ENCODE data around the gene NKAIN2. TPM values are rescaled to one million over a fixed set of nuclear protein-coding genes. Genes with fewer than 3 reads are reported as not detected.

NKAIN2 gene
- total RNA-seq, 3 donors from 2014 or later (not counting 1 experiment from before 2014, with no cell fraction given), result 0.45 TPM; not detected in 2

GRCh38 chr6:124078169-124078568 lies 274.5 kb downstream of the NKAIN2 start:
- Mint-ChIP-seq H3K4me3 (no peak overlapping the region), H3K9me3 (peaks cover 10% of the 10 kb centered on the region in 2 donors), H3K36me3 (no peaks in the 10 kb centered on the region), H3K27ac (no peak overlapping the region), H3K27me3 (ENCODE audit: low read depth in 2 of 2) (no peaks in the 10 kb centered on the region), H3K4me1 (no peaks in the 10 kb centered on the region)
- H3K9me3 ChIP-seq (ENCODE audit: control insufficient read depth, insufficient read depth, low read length), result no peaks in the 10 kb centered on the region
- TF ChIP-seq CTCF (IDR thresholded peaks at IDR 0.05), result no peak
- H3K36me3 ChIP-seq (ENCODE audit: control insufficient read depth, insufficient read depth, low read length), result no peaks in the 10 kb centered on the region
- intact Hi-C loops (cut with micrococcal nuclease), result no loop called here
- H3K4me1 ChIP-seq (ENCODE audit: control insufficient read depth, insufficient read depth, low read length), result no peaks in the 10 kb centered on the region
- H3K27ac ChIP-seq (ENCODE audit: low read length), result no peak overlapping the region
- DNase-seq (no peak), ATAC-seq (no peak)
- H3K4me3 ChIP-seq (ENCODE audit: low read length), result no peak overlapping the region
- no peaks in the 10 kb centered on the region for H3K27me3 ChIP-seq (ENCODE audit: control insufficient read depth, insufficient read depth, low read length)

GRCh38 chr6:124080483-124080882 lies 276.8 kb downstream of the NKAIN2 start:
- no peak overlapping the region for H3K27ac ChIP-seq (ENCODE audit: low read length)
- ATAC-seq (no peak), DNase-seq (no peak)
- intact Hi-C loops (cut with micrococcal nuclease), result no loop called here
- Mint-ChIP-seq H3K9me3 (peaks cover 9 to 12% of the 10 kb centered on the region in 2 donors), H3K27ac (no peak overlapping the region), H3K4me3 (no peak overlapping the region), H3K4me1 (no peaks in the 10 kb centered on the region), H3K27me3 (ENCODE audit: low read depth in 2 of 2) (no peaks in the 10 kb centered on the region), H3K36me3 (no peaks in the 10 kb centered on the region)
- no peaks in the 10 kb centered on the region for H3K27me3 ChIP-seq (ENCODE audit: control insufficient read depth, insufficient read depth, low read length)
- H3K9me3 ChIP-seq (ENCODE audit: control insufficient read depth, insufficient read depth, low read length), result no peaks in the 10 kb centered on the region
- no CpG with 5 or more reads among the region's 1 CpG for WGBS (ENCODE audit: insufficient coverage)
- H3K4me3 ChIP-seq (ENCODE audit: low read length), result no peak overlapping the region
- no peaks in the 10 kb centered on the region for H3K4me1 ChIP-seq (ENCODE audit: control insufficient read depth, insufficient read depth, low read length)
- TF ChIP-seq CTCF (IDR thresholded peaks at IDR 0.05), result no peak
- H3K36me3 ChIP-seq (ENCODE audit: control insufficient read depth, insufficient read depth, low read length), result no peaks in the 10 kb centered on the region

- Mint-ChIP-seq H3K27me3 (ENCODE audit: low read depth in 2 of 2) (no peaks in the 10 kb centered on the region), H3K4me3 (no peak overlapping the region), H3K9me3 (peaks cover 7 to 11% of the 10 kb centered on the region in 2 donors), H3K36me3 (no peaks in the 10 kb centered on the region), H3K27ac (no peak overlapping the region), H3K4me1 (no peaks in the 10 kb centered on the region)
- Histone ChIP-seq H3K36me3 (ENCODE audit: control insufficient read depth, insufficient read depth, low read length) (no peaks in the 10 kb centered on the region), H3K27me3 (ENCODE audit: control insufficient read depth, insufficient read depth, low read length) (no peaks in the 10 kb centered on the region), H3K9me3 (ENCODE audit: control insufficient read depth, insufficient read depth, low read length) (no peaks in the 10 kb centered on the region), H3K27ac (ENCODE audit: low read length) (no peak overlapping the region), H3K4me3 (ENCODE audit: low read length) (no peak overlapping the region), H3K4me1 (ENCODE audit: control insufficient read depth, insufficient read depth, low read length) (no peaks in the 10 kb centered on the region)
- DNase-seq, result no peak
- 83% methylated on average over 2 of the region's 2 CpGs for WGBS (ENCODE audit: insufficient coverage)
- intact Hi-C loops (cut with micrococcal nuclease), result no loop called here
- ATAC-seq, result no peak
- no peak for TF ChIP-seq CTCF (IDR thresholded peaks at IDR 0.05)
Measured at GRCh38 chr6:124090491-124090890, 286.8 kb downstream of the NKAIN2 start.

GRCh38 chr6:124099520-124099919 lies 295.9 kb downstream of the NKAIN2 start:
- Mint-ChIP-seq H3K9me3 (peaks cover 6 to 9% of the 10 kb centered on the region in 2 donors), H3K4me3 (no peak overlapping the region), H3K27ac (no peak overlapping the region), H3K4me1 (no peaks in the 10 kb centered on the region), H3K27me3 (ENCODE audit: low read depth in 2 of 2) (no peaks in the 10 kb centered on the region), H3K36me3 (no peaks in the 10 kb centered on the region)
- H3K27ac ChIP-seq (ENCODE audit: low read length), result no peak overlapping the region
- H3K27me3 ChIP-seq (ENCODE audit: control insufficient read depth, insufficient read depth, low read length), result no peaks in the 10 kb centered on the region
- no peaks in the 10 kb centered on the region for H3K36me3 ChIP-seq (ENCODE audit: control insufficient read depth, insufficient read depth, low read length)
- H3K4me1 ChIP-seq (ENCODE audit: control insufficient read depth, insufficient read depth, low read length), result no peaks in the 10 kb centered on the region
- H3K4me3 ChIP-seq (ENCODE audit: low read length), result no peak overlapping the region
- intact Hi-C loops (cut with micrococcal nuclease), result no loop called here
- WGBS (ENCODE audit: insufficient coverage), result no CpG with 5 or more reads among the region's 1 CpG
- ATAC-seq (no peak), DNase-seq (no peak)
- TF ChIP-seq CTCF (IDR thresholded peaks at IDR 0.05), result no peak
- H3K9me3 ChIP-seq (ENCODE audit: control insufficient read depth, insufficient read depth, low read length), result no peaks in the 10 kb centered on the region
